Stimulated activated naive CD8-positive, alpha-beta T cell treated with anti-CD3 and anti-CD28 coated beads, Interleukin-15, Interleukin-2, amounts not matched to agents 100 U/mL and 50 U/mL, for 24 hours (primary cell): ENCODE results near the gene ZNF138.
"Not testable (repeated sequence)": the region's sequence is repeated elsewhere in the genome, so short reads cannot be mapped to it uniquely, and the experiment has no call there.

Experiments
- ATAC-seq: fragments of 150-1000 bp; cut with Tn5 transposase; one replicate; pipeline ENCODE4 v1.10.0; 2021
- DNase-seq: peaks from one replicate; pipeline ENCODE4 v3.0.0; 2021

The ZNF138 gene

GRCh38 chr7:64794171-64794844 is at the start of gene ZNF138:
Gene ZNF138, plus strand, starts transcription at chr7:64794428. Its CDS starts 141 bp downstream, at chr7:64794569.
- ATAC-seq (peak; percentile 100), DNase-seq (peak; percentile 93)

GRCh38 chr7:64744680-64745079 is 49.5 kb upstream of the ZNF138 start:
- DNase-seq (no peak), ATAC-seq (no peak)

- ATAC-seq (no peak), DNase-seq (no peak)
Observed at GRCh38 chr7:64747802-64748201, 46.4 kb upstream of the ZNF138 start.

GRCh38 chr7:64753032-64753431 is 41.2 kb upstream of the ZNF138 start:
- no peak for ATAC-seq
- no peak for DNase-seq

GRCh38 chr7:64755865-64756264 is 38.4 kb upstream of the ZNF138 start:
- DNase-seq (no peak), ATAC-seq (no peak)

GRCh38 chr7:64758151-64758550 is 36.1 kb upstream of the ZNF138 start:
- DNase-seq, result no peak

GRCh38 chr7:64768824-64769223 is 25.4 kb upstream of the ZNF138 start:
- no peak for DNase-seq
- ATAC-seq, result no peak

More at GRCh38 chr7:64758151-64758550, 36.1 kb upstream of the ZNF138 start:
- no peak for ATAC-seq

- ATAC-seq, result no peak
- no peak for DNase-seq
Observed at GRCh38 chr7:64774204-64774842, 19.9 kb upstream of the ZNF138 start.

GRCh38 chr7:64775289-64775688 is 18.9 kb upstream of the ZNF138 start:
- DNase-seq (no peak), ATAC-seq (no peak)

- ATAC-seq, DNase-seq: not testable (repeated sequence)
Observed at GRCh38 chr7:64784842-64785241, 9.4 kb upstream of the ZNF138 start.

GRCh38 chr7:64787295-64787694 is 6.9 kb upstream of the ZNF138 start:
- DNase-seq (no peak), ATAC-seq (no peak)

- ATAC-seq, DNase-seq: not testable (repeated sequence)
Observed at GRCh38 chr7:64789241-64789640, 5.0 kb upstream of the ZNF138 start.

- no peak for DNase-seq
Observed at GRCh38 chr7:64793106-64793755, 997 bp upstream of the ZNF138 start.

GRCh38 chr7:64795176-64795575 is 948 bp downstream of the ZNF138 start:
- ATAC-seq (no peak), DNase-seq (no peak)

More at GRCh38 chr7:64793106-64793755, 997 bp upstream of the ZNF138 start:
- no peak for ATAC-seq

GRCh38 chr7:64799169-64799568 is 4.9 kb downstream of the ZNF138 start:
- DNase-seq, ATAC-seq: not testable (repeated sequence)

GRCh38 chr7:64802699-64803098 is 8.5 kb downstream of the ZNF138 start:
- no peak for ATAC-seq
- no peak for DNase-seq

- DNase-seq (no peak), ATAC-seq (no peak)
Observed at GRCh38 chr7:64807731-64808365, 13.6 kb downstream of the ZNF138 start.

- ATAC-seq (no peak), DNase-seq (no peak)
Observed at GRCh38 chr7:64811767-64812166, 17.5 kb downstream of the ZNF138 start.

- DNase-seq (no peak), ATAC-seq (no peak)
Observed at GRCh38 chr7:64830926-64831325, 36.7 kb downstream of the ZNF138 start.

GRCh38 chr7:64832136-64832535 is 37.9 kb downstream of the ZNF138 start:
- DNase-seq (no peak), ATAC-seq (no peak)

- DNase-seq (no peak), ATAC-seq (no peak)
Observed at GRCh38 chr7:64834989-64835388, 40.8 kb downstream of the ZNF138 start.

- DNase-seq, ATAC-seq: not testable (repeated sequence)
Observed at GRCh38 chr7:64835856-64836255, 41.6 kb downstream of the ZNF138 start.

- ATAC-seq, DNase-seq: not testable (repeated sequence)
Observed at GRCh38 chr7:64838051-64838450, 43.8 kb downstream of the ZNF138 start.
